Karpas-422 (cell line): ENCODE measurements around the gene TMEM26. TPM values are rescaled to one million over a fixed set of nuclear protein-coding genes. Genes with fewer than 3 reads are reported as not detected.

Source experiments
- DNase-seq: peaks from one replicate; pipeline ENCODE4 v3.0.0-alpha.2; 2015
- H2AFZ ChIP-seq: fragments of 200-600 bp; sonication (generic); 2 replicates; pipeline ENCODE4 v1.6.1; 2014; ENCODE audit warnings: antibody characterized with exemption, low read length, mixed read lengths
- H3K27ac ChIP-seq: fragments of 200-600 bp; sonication (generic); 2 replicates; pipeline ENCODE4 v1.5.1; 2014; ENCODE audit warnings: mild to moderate bottlenecking, low read length, moderate library complexity
- H3K27me3 ChIP-seq: fragments of 200-600 bp; sonication (generic); 2 replicates; pipeline ENCODE4 v1.6.1; 2014; ENCODE audit warnings: low read length, mixed read lengths
- H3K36me3 ChIP-seq: fragments of 200-600 bp; sonication (generic); 2 replicates; pipeline ENCODE4 v1.6.1; 2014; ENCODE audit warnings: low read length, mixed read lengths; ENCODE audit not compliant: insufficient read depth
- H3K4me1 ChIP-seq: fragments of 200-600 bp; sonication (generic); 2 replicates; pipeline ENCODE4 v1.6.1; 2014; ENCODE audit warnings: mild to moderate bottlenecking, low read length, mixed read lengths
- H3K4me2 ChIP-seq: fragments of 200-600 bp; sonication (generic); 2 replicates; pipeline ENCODE4 v1.6.1; 2014; ENCODE audit warnings: low read length, low read depth, mild to moderate bottlenecking; ENCODE audit not compliant: poor library complexity, severe bottlenecking
- H3K4me3 ChIP-seq: fragments of 200-600 bp; sonication (generic); 2 replicates; pipeline ENCODE4 v1.5.1; 2014; ENCODE audit warnings: mild to moderate bottlenecking, antibody characterized with exemption, low read length, mixed read lengths
- H3K79me2 ChIP-seq: fragments of 200-600 bp; sonication (generic); 2 replicates; pipeline ENCODE4 v1.6.1; 2014; ENCODE audit warnings: mild to moderate bottlenecking, low read length, mixed read lengths
- H3K9ac ChIP-seq: fragments of 200-600 bp; sonication (generic); 2 replicates; pipeline ENCODE4 v1.6.0; 2014; ENCODE audit warnings: low read length
- H3K9me2 ChIP-seq: fragments of 200-600 bp; sonication (generic), shearing (Covaris generic); replicated peaks from 2 replicates; pipeline ENCODE4 v1.6.0; 2014; ENCODE audit warnings: mild to moderate bottlenecking, low read length, moderate library complexity; ENCODE audit not compliant: insufficient read depth
- H3K9me3 ChIP-seq: fragments of 300-700, 200-600 bp; sonication (generic); 2 replicates; pipeline ENCODE4 v1.6.1; 2014; ENCODE audit warnings: low read length, mixed read lengths
- H4K20me1 ChIP-seq: fragments of 200-600 bp; sonication (generic); 2 replicates; pipeline ENCODE4 v1.6.1; 2014; ENCODE audit warnings: mild to moderate bottlenecking, antibody characterized with exemption, low read length, low read depth; ENCODE audit not compliant: insufficient read depth
- total RNA-seq: library from RNA; depleted of rRNA; stranded (reverse); fragments of >200 nt; shearing (Covaris generic); gene quantifications from 2 replicates; pipeline ENCODE4 v1.2.3, GENCODE V29; 2014; ENCODE audit warnings: low replicate concordance

TMEM26 gene
- total RNA-seq, 1 experiment from 2014 or later: not detected

- Histone ChIP-seq H3K9me2 (no peaks in the 10 kb centered on the region), H3K27me3 (0 out of 2 replicates have a peak, but pooled peaks cover 2% of the 10 kb centered on the region), H3K4me1 (no peaks in the 10 kb centered on the region), H3K4me3 (no peak overlapping the region), H3K9me3 (no peaks in the 10 kb centered on the region), H3K79me2 (no peaks in the 10 kb centered on the region), H3K4me2 (no peak overlapping the region), H3K9ac (no peak overlapping the region), H2AFZ (no peak overlapping the region), H4K20me1 (no peaks in the 10 kb centered on the region), H3K36me3 (no peaks in the 10 kb centered on the region), H3K27ac (no peak overlapping the region)
- no peak for DNase-seq
These were observed 980 bp downstream of the TMEM26 start for GRCh38 chr10:61452151-61452651.

GRCh38 chr10:61451357-61451756, 1.8 kb downstream of the TMEM26 start:
- Histone ChIP-seq H3K4me2 (no peak overlapping the region), H3K9me3 (no peaks in the 10 kb centered on the region), H3K4me1 (no peaks in the 10 kb centered on the region), H3K4me3 (no peak overlapping the region), H3K9ac (no peak overlapping the region), H3K27ac (no peak overlapping the region), H3K27me3 (0 out of 2 replicates have a peak, but pooled peaks cover 2% of the 10 kb centered on the region), H4K20me1 (no peaks in the 10 kb centered on the region), H3K9me2 (no peaks in the 10 kb centered on the region), H3K79me2 (no peaks in the 10 kb centered on the region), H3K36me3 (no peaks in the 10 kb centered on the region), H2AFZ (no peak overlapping the region)
- DNase-seq: no peak

- 0 out of 2 replicates have a peak, but pooled peaks cover 2% of the 10 kb centered on the region for H3K27me3 ChIP-seq
- H3K36me3 ChIP-seq: no peaks in the 10 kb centered on the region
- no peaks in the 10 kb centered on the region for H4K20me1 ChIP-seq
- H3K9me2 ChIP-seq: no peaks in the 10 kb centered on the region
- DNase-seq: no peak
- H3K9me3 ChIP-seq: no peaks in the 10 kb centered on the region
- no peak overlapping the region for H3K9ac ChIP-seq
- H3K27ac ChIP-seq: no peak overlapping the region
- H3K4me2 ChIP-seq: no peak overlapping the region
- no peak overlapping the region for H2AFZ ChIP-seq
- H3K79me2 ChIP-seq: no peaks in the 10 kb centered on the region
- H3K4me3 ChIP-seq: no peak overlapping the region
- H3K4me1 ChIP-seq: no peaks in the 10 kb centered on the region
These were observed 4.2 kb downstream of the TMEM26 start for GRCh38 chr10:61448841-61449600.

GRCh38 chr10:61448091-61448490, 5.1 kb downstream of the TMEM26 start:
- H3K4me2 ChIP-seq: no peak overlapping the region
- H4K20me1 ChIP-seq: no peaks in the 10 kb centered on the region
- H3K4me1 ChIP-seq: no peaks in the 10 kb centered on the region
- 0 out of 2 replicates have a peak, but pooled peaks cover 2% of the 10 kb centered on the region for H3K27me3 ChIP-seq
- no peak overlapping the region for H3K27ac ChIP-seq
- no peak for DNase-seq
- no peak overlapping the region for H3K4me3 ChIP-seq
- H3K9ac ChIP-seq: no peak overlapping the region
- no peaks in the 10 kb centered on the region for H3K36me3 ChIP-seq
- H3K79me2 ChIP-seq: no peaks in the 10 kb centered on the region
- no peak overlapping the region for H2AFZ ChIP-seq
- no peaks in the 10 kb centered on the region for H3K9me3 ChIP-seq
- H3K9me2 ChIP-seq: no peaks in the 10 kb centered on the region

- Histone ChIP-seq H3K36me3 (no peaks in the 10 kb centered on the region), H3K9me2 (no peaks in the 10 kb centered on the region), H3K4me3 (no peak overlapping the region), H4K20me1 (no peaks in the 10 kb centered on the region), H3K4me1 (no peaks in the 10 kb centered on the region), H2AFZ (no peak overlapping the region), H3K4me2 (no peak overlapping the region), H3K9me3 (no peaks in the 10 kb centered on the region), H3K79me2 (no peaks in the 10 kb centered on the region), H3K27ac (no peak overlapping the region), H3K27me3 (no peaks in the 10 kb centered on the region), H3K9ac (no peak overlapping the region)
- DNase-seq: no peak
These were observed 14.0 kb downstream of the TMEM26 start for GRCh38 chr10:61439058-61439609.

- no peaks in the 10 kb centered on the region for H3K27me3 ChIP-seq
- H3K4me1 ChIP-seq: no peaks in the 10 kb centered on the region
- no peak overlapping the region for H3K4me3 ChIP-seq
- H2AFZ ChIP-seq: no peak overlapping the region
- H3K9me3 ChIP-seq: no peaks in the 10 kb centered on the region
- no peak overlapping the region for H3K4me2 ChIP-seq
- H3K36me3 ChIP-seq: no peaks in the 10 kb centered on the region
- H3K79me2 ChIP-seq: no peaks in the 10 kb centered on the region
- DNase-seq: no peak
- H4K20me1 ChIP-seq: no peaks in the 10 kb centered on the region
- H3K9me2 ChIP-seq: no peaks in the 10 kb centered on the region
- H3K9ac ChIP-seq: no peak overlapping the region
- no peak overlapping the region for H3K27ac ChIP-seq
These were observed 14.8 kb downstream of the TMEM26 start for GRCh38 chr10:61438141-61438988.

- no peaks in the 10 kb centered on the region for H3K79me2 ChIP-seq
- no peaks in the 10 kb centered on the region for H4K20me1 ChIP-seq
- no peak overlapping the region for H3K4me3 ChIP-seq
- no peak overlapping the region for H3K27ac ChIP-seq
- no peak overlapping the region for H2AFZ ChIP-seq
- H3K9me2 ChIP-seq: no peaks in the 10 kb centered on the region
- H3K4me2 ChIP-seq: no peak overlapping the region
- H3K4me1 ChIP-seq: no peaks in the 10 kb centered on the region
- H3K27me3 ChIP-seq: no peaks in the 10 kb centered on the region
- no peak for DNase-seq
- peaks cover 4% of the 10 kb centered on the region; the same call in 1 of the 2 replicates for H3K9me3 ChIP-seq
- H3K36me3 ChIP-seq: no peaks in the 10 kb centered on the region
- H3K9ac ChIP-seq: no peak overlapping the region
These were observed 30.0 kb downstream of the TMEM26 start for GRCh38 chr10:61423178-61423577.

GRCh38 chr10:61417661-61418060, 35.5 kb downstream of the TMEM26 start:
- H2AFZ ChIP-seq: no peak overlapping the region

More at GRCh38 chr10:61417661-61418060, 35.5 kb downstream of the TMEM26 start:
- no peaks in the 10 kb centered on the region for H3K36me3 ChIP-seq
- no peaks in the 10 kb centered on the region for H3K4me1 ChIP-seq
- no peaks in the 10 kb centered on the region for H3K9me3 ChIP-seq
- H3K27me3 ChIP-seq: no peaks in the 10 kb centered on the region
- H3K27ac ChIP-seq: no peak overlapping the region
- H3K9ac ChIP-seq: no peak overlapping the region
- H3K4me3 ChIP-seq: no peak overlapping the region
- H4K20me1 ChIP-seq: no peaks in the 10 kb centered on the region
- no peak for DNase-seq
- no peaks in the 10 kb centered on the region for H3K79me2 ChIP-seq
- H3K4me2 ChIP-seq: no peak overlapping the region
- H3K9me2 ChIP-seq: no peaks in the 10 kb centered on the region
